HEK293 (cell line): ENCODE results near the gene SOX5.

Experiments
- CTCF ChIA-PET: fragments of 350-600 bp; formaldehyde crosslinking; extraction: SDS; loops from one replicate; lab custom pipeline; 2021; ENCODE audit warnings: antibody characterized with exemption; lab: Yijun Ruan, JAX
- POLR2A ChIA-PET: fragments of 300-600 bp; formaldehyde crosslinking; extraction: SDS; loops from one replicate; lab custom pipeline; 2020; ENCODE audit warnings: antibody characterized with exemption, inconsistent platforms; lab: Yijun Ruan, JAX
- H3K27ac ChIP-seq: fragments of 200-500 bp; sonication (Bioruptor generic); 2 replicates; pipeline ENCODE4 v1.5.1; 2014; ENCODE audit warnings: low read depth, low read length, control low read depth, inconsistent platforms; ENCODE audit errors: extremely low read depth
- H3K36me3 ChIP-seq, 2 experiments: fragments of 200-500 bp in 1 of 2; sonication (Bioruptor generic) in 1 of 2; 1 replicate in 1 of 2; 2 replicates in 1 of 2; pipeline ENCODE4 v1.5.1; 2014 to 2017; ENCODE audit warnings: inconsistent platforms in 2 of 2, low read length in 2 of 2; ENCODE audit not compliant: control insufficient read depth in 2 of 2, insufficient read depth in 1 of 2
- H3K4me1 ChIP-seq: fragments of 200-500 bp; sonication (Bioruptor generic); 2 replicates; pipeline ENCODE4 v1.5.1; 2014; ENCODE audit warnings: mild to moderate bottlenecking, low read length, inconsistent platforms; ENCODE audit not compliant: control insufficient read depth, insufficient read depth
- H3K4me3 ChIP-seq: 2 replicates; pipeline ENCODE4 v1.5.1; 2011; ENCODE audit warnings: low read depth, mild to moderate bottlenecking, control low read depth, low read length, moderate library complexity
- H3K9me3 ChIP-seq: fragments of 200-500 bp; sonication (Bioruptor generic); 2 replicates; pipeline ENCODE4 v1.5.1; 2014; ENCODE audit warnings: low read depth, low read length, inconsistent platforms; ENCODE audit not compliant: control insufficient read depth, insufficient read depth
- GLI4 ChIP-seq: fragments of 450-650 bp; formaldehyde crosslinking; IDR thresholded peaks from 2 replicates; pipeline ENCODE4 v1.5.1; 2016; ENCODE audit warnings: missing biosample characterization, missing genetic modification characterization
- KLF7 ChIP-seq: fragments of 450-650 bp; formaldehyde crosslinking; IDR thresholded peaks from 2 replicates; pipeline ENCODE4 v1.5.1; 2016; ENCODE audit warnings: missing biosample characterization, missing genetic modification characterization, borderline replicate concordance
- PRDM1 ChIP-seq: fragments of 450-650 bp; formaldehyde crosslinking; IDR thresholded peaks from 2 replicates; pipeline ENCODE4; 2016; ENCODE audit warnings: missing biosample characterization, missing genetic modification characterization
- SETDB1 ChIP-seq: IDR thresholded peaks from one replicate; pipeline ENCODE4 v1.6.1; 2017; ENCODE audit warnings: mild to moderate bottlenecking, low read length, moderate library complexity, mixed read lengths; ENCODE audit not compliant: insufficient read length
- SP3 ChIP-seq: fragments of 450-650 bp; formaldehyde crosslinking; IDR thresholded peaks from 2 replicates; pipeline ENCODE4 v1.5.1; 2016; ENCODE audit warnings: missing biosample characterization, missing genetic modification characterization
- WT1 ChIP-seq: fragments of 450-650 bp; formaldehyde crosslinking; IDR thresholded peaks from 2 replicates; pipeline ENCODE4 v1.5.1; 2016; ENCODE audit warnings: missing biosample characterization, missing genetic modification characterization
- ZBTB7A ChIP-seq: fragments of 450-650 bp; formaldehyde crosslinking; IDR thresholded peaks from 2 replicates; pipeline ENCODE4 v1.5.1; 2016; ENCODE audit warnings: low read depth, missing biosample characterization, missing genetic modification characterization
- ZNF2 ChIP-seq: fragments of 450-650 bp; formaldehyde crosslinking; IDR thresholded peaks from 2 replicates; pipeline ENCODE4 v1.5.1; 2016; ENCODE audit warnings: missing biosample characterization, missing genetic modification characterization
- ZNF202 ChIP-seq: fragments of 450-650 bp; formaldehyde crosslinking; IDR thresholded peaks from 2 replicates; pipeline ENCODE4 v1.5.1; 2016; ENCODE audit warnings: missing biosample characterization, missing genetic modification characterization, borderline replicate concordance
- ZNF26 ChIP-seq: fragments of 450-650 bp; formaldehyde crosslinking; IDR thresholded peaks from 2 replicates; pipeline ENCODE4 v1.5.1; 2016; ENCODE audit warnings: missing biosample characterization, missing genetic modification characterization
- ZNF473 ChIP-seq: fragments of 450-650 bp; formaldehyde crosslinking; IDR thresholded peaks from 2 replicates; pipeline ENCODE4 v1.5.1; 2017; ENCODE audit warnings: missing biosample characterization, missing genetic modification characterization
- ZNF518A ChIP-seq: fragments of 450-650 bp; formaldehyde crosslinking; conservative IDR thresholded peaks from 2 replicates; pipeline ENCODE4 v1.5.1; 2016; ENCODE audit warnings: low read depth, missing biosample characterization, missing genetic modification characterization
- ZNF521 ChIP-seq: fragments of 450-650 bp; formaldehyde crosslinking; IDR thresholded peaks from 2 replicates; pipeline ENCODE4 v1.5.1; 2017; ENCODE audit warnings: missing biosample characterization, mild to moderate bottlenecking, missing genetic modification characterization
- ZNF548 ChIP-seq: fragments of 450-650 bp; formaldehyde crosslinking; IDR thresholded peaks from 2 replicates; pipeline ENCODE4 v1.5.1; 2016; ENCODE audit warnings: missing biosample characterization, missing genetic modification characterization
- ZNF549 ChIP-seq: fragments of 450-650 bp; IDR thresholded peaks from 2 replicates; pipeline ENCODE4 v1.5.1; 2018; ENCODE audit warnings: missing biosample characterization, missing genetic modification characterization, mild to moderate bottlenecking, inconsistent platforms, moderate library complexity
- ZNF664 ChIP-seq: fragments of 450-650 bp; formaldehyde crosslinking; IDR thresholded peaks from 2 replicates; pipeline ENCODE4 v1.5.1; 2016; ENCODE audit warnings: missing biosample characterization, missing genetic modification characterization
- TF ChIP-seq, protein P1 (sequence below): fragments of 450-650 bp; formaldehyde crosslinking; IDR thresholded peaks from 2 replicates; pipeline ENCODE4; 2016; ENCODE audit warnings: missing biosample characterization, missing genetic modification characterization

SOX5 gene

DNA sequence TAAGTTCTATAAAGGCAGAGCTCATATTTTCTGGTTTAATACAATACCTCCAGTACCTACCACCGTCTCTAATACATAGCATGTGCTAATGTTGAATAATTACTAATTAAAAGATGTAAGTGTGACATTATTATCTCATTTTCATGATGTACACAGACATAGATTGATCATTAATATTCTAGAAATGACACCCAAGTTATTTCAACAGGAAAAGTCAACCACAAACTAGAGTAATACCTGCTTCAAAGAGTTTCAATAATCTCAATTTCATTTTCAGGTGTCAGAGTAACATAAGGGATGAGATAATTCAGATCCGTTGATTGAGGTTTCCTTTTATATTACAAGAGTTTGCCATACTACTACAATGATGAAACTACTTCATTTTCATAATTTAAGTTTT is 388.9 kb downstream of the SOX5 start (continued):
- no peak for TF ChIP-seq ZNF521

- no peaks in the 10 kb centered on the region for H3K9me3 ChIP-seq
- no peak overlapping the region for H3K27ac ChIP-seq
- ChIA-PET CTCF (interaction anchor here (0.5 kb wide), 1 partner anchor 1579 kb away, joined by 3 read pairs; no protein-coding TSS in a partner anchor), POLR2A (no interaction called here)
- TF ChIP-seq ZNF202 (no peak), ZNF549 (no peak), GLI4 (no peak), PRDM1 (tag by site-specific recombination) (no peak), ZNF548 (tag by site-specific recombination) (no peak), ZNF26 (no peak), ZBTB7A (tag by site-specific recombination) (no peak), ZNF473 (tag by site-specific recombination) (no peak), ZNF518A (tag by site-specific recombination) (no peak), WT1 (tag by site-specific recombination) (no peak)
- H3K4me3 ChIP-seq = no peak overlapping the region
- no peaks in the 10 kb centered on the region for H3K4me1 ChIP-seq
- H3K36me3 ChIP-seq = no peaks in the 10 kb centered on the region
Observed at GRCh38 chr12:23559268-23559753, 390.2 kb downstream of the SOX5 start.

DNA sequence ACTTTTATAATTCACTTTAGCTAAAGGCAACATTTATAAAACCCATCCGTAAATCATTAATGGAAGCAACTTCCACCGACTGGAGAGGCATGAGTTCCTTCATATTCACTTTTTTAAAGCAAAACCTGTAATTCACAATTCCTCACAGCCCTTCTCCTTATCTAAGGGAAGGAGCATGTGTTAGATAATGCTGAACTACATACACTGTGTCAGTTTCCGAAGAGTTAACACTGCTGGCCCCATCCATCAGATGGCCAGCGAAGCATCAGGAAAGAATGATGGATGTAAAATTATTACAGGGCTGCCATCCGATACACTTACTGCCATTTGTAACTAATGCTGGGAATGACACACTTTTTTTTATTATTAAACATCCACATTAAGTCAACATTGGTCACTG is 392.8 kb downstream of the SOX5 start:
- Histone ChIP-seq H3K27ac (no peak overlapping the region), H3K4me3 (no peak overlapping the region), H3K4me1 (no peaks in the 10 kb centered on the region), H3K9me3 (no peaks in the 10 kb centered on the region), H3K36me3 (no peaks in the 10 kb centered on the region)
- no peak for TF ChIP-seq ZBTB7A (tag by site-specific recombination)
- TF ChIP-seq SP3 (tag by site-specific recombination) = no peak
- TF ChIP-seq SETDB1 = no peak
- no peak for TF ChIP-seq KLF7
- no peak for TF ChIP-seq ZNF664 (tag by site-specific recombination)
- no peak for TF ChIP-seq ZNF2 (tag by site-specific recombination)
- TF ChIP-seq, protein P1, sequence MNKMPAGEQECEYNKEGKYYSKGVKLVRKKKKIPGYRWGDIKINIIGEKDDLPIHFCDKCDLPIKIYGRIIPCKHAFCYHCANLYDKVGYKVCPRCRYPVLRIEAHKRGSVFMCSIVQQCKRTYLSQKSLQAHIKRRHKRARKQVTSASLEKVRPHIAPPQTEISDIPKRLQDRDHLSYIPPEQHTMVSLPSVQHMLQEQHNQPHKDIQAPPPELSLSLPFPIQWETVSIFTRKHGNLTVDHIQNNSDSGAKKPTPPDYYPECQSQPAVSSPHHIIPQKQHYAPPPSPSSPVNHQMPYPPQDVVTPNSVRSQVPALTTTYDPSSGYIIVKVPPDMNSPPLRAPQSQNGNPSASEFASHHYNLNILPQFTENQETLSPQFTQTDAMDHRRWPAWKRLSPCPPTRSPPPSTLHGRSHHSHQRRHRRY (tag by site-specific recombination) = no peak
- CTCF ChIA-PET = no interaction called here
- POLR2A ChIA-PET = no interaction called here
